Esophagus squamous epithelium (tissue), 4 donors: ENCODE results near the gene DGKB.

Experiments
- POLR2A ChIP-seq, 4 donors: fragments of 450-650 bp; IDR thresholded peaks; one replicate each; pipeline ENCODE4 v1.6.1; 2017; ENCODE audit warnings: antibody characterized with exemption in 4 of 4, mild to moderate bottlenecking in 4 of 4, moderate library complexity in 3 of 4
- TF ChIP-seq, protein P1 (sequence below), 6 experiments: fragments of 450-650 bp in 4 of 6; fragments of 200-600 bp in 2 of 6; sonication (generic) in 2 of 6; IDR thresholded peaks; one replicate each; pipeline ENCODE4 v1.5.1; 2016 to 2019; ENCODE audit warnings: antibody characterized with exemption in 6 of 6, mild to moderate bottlenecking in 4 of 6, moderate library complexity in 4 of 6

DNA sequence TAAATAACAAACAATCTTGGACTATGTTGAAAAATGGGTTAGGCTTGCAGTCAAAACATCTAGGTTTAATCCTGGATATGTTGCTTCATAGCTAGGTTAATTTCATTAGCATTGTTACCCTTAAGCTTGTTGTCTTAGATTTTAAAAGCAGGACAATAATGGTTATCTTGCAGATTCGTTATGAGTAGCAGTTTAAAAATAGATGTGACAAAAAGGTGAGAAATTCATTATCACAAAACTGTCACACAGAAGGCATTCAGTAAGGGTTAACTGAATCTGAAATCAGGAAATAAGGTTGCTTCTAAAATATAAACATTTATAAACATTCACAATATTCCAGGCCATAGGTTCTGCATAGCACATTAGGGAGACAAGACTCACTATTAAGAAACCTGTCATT is 483.9 kb downstream of the DGKB start:
- TF ChIP-seq, protein P1, sequence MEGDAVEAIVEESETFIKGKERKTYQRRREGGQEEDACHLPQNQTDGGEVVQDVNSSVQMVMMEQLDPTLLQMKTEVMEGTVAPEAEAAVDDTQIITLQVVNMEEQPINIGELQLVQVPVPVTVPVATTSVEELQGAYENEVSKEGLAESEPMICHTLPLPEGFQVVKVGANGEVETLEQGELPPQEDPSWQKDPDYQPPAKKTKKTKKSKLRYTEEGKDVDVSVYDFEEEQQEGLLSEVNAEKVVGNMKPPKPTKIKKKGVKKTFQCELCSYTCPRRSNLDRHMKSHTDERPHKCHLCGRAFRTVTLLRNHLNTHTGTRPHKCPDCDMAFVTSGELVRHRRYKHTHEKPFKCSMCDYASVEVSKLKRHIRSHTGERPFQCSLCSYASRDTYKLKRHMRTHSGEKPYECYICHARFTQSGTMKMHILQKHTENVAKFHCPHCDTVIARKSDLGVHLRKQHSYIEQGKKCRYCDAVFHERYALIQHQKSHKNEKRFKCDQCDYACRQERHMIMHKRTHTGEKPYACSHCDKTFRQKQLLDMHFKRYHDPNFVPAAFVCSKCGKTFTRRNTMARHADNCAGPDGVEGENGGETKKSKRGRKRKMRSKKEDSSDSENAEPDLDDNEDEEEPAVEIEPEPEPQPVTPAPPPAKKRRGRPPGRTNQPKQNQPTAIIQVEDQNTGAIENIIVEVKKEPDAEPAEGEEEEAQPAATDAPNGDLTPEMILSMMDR (IDR thresholded peaks at IDR 0.05), result no peak
- no peak for TF ChIP-seq POLR2A (IDR thresholded peaks at IDR 0.05)
